HepG2 (cell line): ENCODE measurements around the gene TLCD1. TPM values are rescaled to one million over a fixed set of nuclear protein-coding genes. Genes with fewer than 3 reads are reported as not detected.

Experiments
- ATAC-seq: fragments of 200-7000 bp; cut with Tn5 transposase; 3 replicates; pipeline ENCODE4 v1.9.1; 2020; ENCODE audit warnings: mild to moderate bottlenecking, moderate library complexity
- BruUV-seq: library from RNA; stranded (reverse); fragments of 400-500 nt; replicated peaks from 2 replicates; lab custom pipeline; 2021; lab: Mats Ljungman, UMichigan
- CTCF ChIA-PET: fragments of 300-600 bp; formaldehyde crosslinking; extraction: SDS; loops from one replicate; lab custom pipeline; 2021; ENCODE audit warnings: low total read pairs, inconsistent platforms, low intra/inter-chr PET ratio; lab: Yijun Ruan, JAX
- POLR2A ChIA-PET: fragments of 350-600 bp; sonication (Branson Sonifier 250); formaldehyde crosslinking; loops from one replicate; lab custom pipeline; 2020; ENCODE audit warnings: antibody characterized with exemption, inconsistent platforms; lab: Yijun Ruan, JAX
- DNase-seq: peaks from one replicate; pipeline ENCODE4 v3.0.0-alpha.2; 2015; ENCODE audit warnings: low spot score
- FAIRE-seq: peaks from 3 replicates; lab custom pipeline; 2011; peaks lifted over from hg19 to GRCh38; lab: Jason Lieb, UNC
- H2AFZ ChIP-seq: one replicate; pipeline ENCODE4 v1.6.1; 2011; ENCODE audit warnings: low read length, inconsistent platforms
- H3K27ac ChIP-seq: fragments of 300-600 bp; 3 replicates; pipeline ENCODE4 v1.8.0; 2011; ENCODE audit warnings: mixed run types, mild to moderate bottlenecking, mixed read lengths, low read length, inconsistent platforms; ENCODE audit not compliant: insufficient read depth; ENCODE audit errors: extremely low read length
- H3K27me3 ChIP-seq, 2 experiments: fragments of 200-600 bp in 1 of 2; 2 replicates in 1 of 2; 3 replicates in 1 of 2; pipeline versions ENCODE4 v1.6.0 to v1.8.0; 2011; ENCODE audit warnings: low read length in 2 of 2, mild to moderate bottlenecking in 2 of 2, moderate library complexity in 2 of 2, inconsistent platforms in 1 of 2; ENCODE audit not compliant: insufficient read depth in 2 of 2, control insufficient read depth in 1 of 2
- H3K36me3 ChIP-seq, 2 experiments: fragments of 200-600 bp in 1 of 2; replicated peaks in 1 of 2; 2 replicates in 1 of 2; 3 replicates in 1 of 2; pipeline versions ENCODE4 v1.5.1 to v1.8.0; 2011; ENCODE audit warnings: low read length in 2 of 2, inconsistent platforms in 1 of 2; ENCODE audit not compliant: insufficient read depth in 2 of 2, control insufficient read depth in 1 of 2
- H3K4me1 ChIP-seq: 2 replicates; pipeline ENCODE4 v1.5.1; 2012; ENCODE audit warnings: low read length, inconsistent platforms; ENCODE audit not compliant: insufficient read depth
- H3K4me2 ChIP-seq: 2 replicates; pipeline ENCODE4 v1.6.0; 2011; ENCODE audit warnings: low read depth, low read length, inconsistent platforms
- H3K4me3 ChIP-seq, 3 experiments: fragments of 200-600 bp in 1 of 3; sonication (generic), shearing (Covaris generic) in 1 of 3; replicated peaks in 1 of 3; 2 replicates each; pipeline ENCODE4 v1.5.1; 2011 to 2016; ENCODE audit warnings: low read length in 3 of 3, inconsistent platforms in 2 of 3, low read depth in 2 of 3, mild to moderate bottlenecking in 2 of 3, control low read depth in 1 of 3, mixed read lengths in 1 of 3; ENCODE audit not compliant: insufficient read depth in 1 of 3
- H3K79me2 ChIP-seq: one replicate; pipeline ENCODE4 v1.6.1; 2011; ENCODE audit warnings: low read length, inconsistent platforms; ENCODE audit not compliant: insufficient read depth
- H3K9ac ChIP-seq: 2 replicates; pipeline ENCODE4 v1.6.0; 2011; ENCODE audit warnings: mild to moderate bottlenecking, low read depth, low read length, inconsistent platforms; ENCODE audit not compliant: insufficient read depth
- H3K9me3 ChIP-seq: 2 replicates; pipeline ENCODE4 v1.5.1; 2012; ENCODE audit warnings: mild to moderate bottlenecking, low read length
- H4K20me1 ChIP-seq: 2 replicates; pipeline ENCODE4 v1.6.0; 2011; ENCODE audit warnings: inconsistent platforms, mild to moderate bottlenecking, low read length, moderate library complexity; ENCODE audit not compliant: insufficient read depth
- BRD4 ChIP-seq: sonication (generic); formaldehyde crosslinking; IDR thresholded peaks from 2 replicates; pipeline ENCODE4 v1.4.0; 2020; ENCODE audit warnings: missing genetic modification reagents
- CCAR2 ChIP-seq: fragments of 200-400 bp; formaldehyde crosslinking; optimal IDR thresholded peaks from 2 replicates; pipeline ENCODE3; 2018; ENCODE audit warnings: low read depth, mild to moderate bottlenecking, low read length, moderate library complexity
- HNF4G ChIP-seq, 2 experiments: sonication (generic) in 1 of 2; formaldehyde crosslinking in 1 of 2; IDR thresholded peaks; 2 replicates each; pipeline versions ENCODE4 v1.4.0 to v1.6.1; 2011 to 2020; ENCODE audit warnings: borderline replicate concordance in 2 of 2, low read depth in 2 of 2, mild to moderate bottlenecking in 2 of 2, low read length in 1 of 2, missing genetic modification reagents in 1 of 2, moderate library complexity in 1 of 2
- SALL2 ChIP-seq: sonication (generic); formaldehyde crosslinking; IDR thresholded peaks from 2 replicates; pipeline ENCODE4 v1.8.1; 2023; ENCODE audit warnings: mild to moderate bottlenecking, missing genetic modification reagents, inconsistent platforms
- SATB2 ChIP-seq: sonication (generic); formaldehyde crosslinking; IDR thresholded peaks from 2 replicates; pipeline ENCODE4 v1.5.0; 2020; ENCODE audit warnings: missing genetic modification reagents
- TEAD3 ChIP-seq: optimal IDR thresholded peaks from 2 replicates; pipeline ENCODE3; 2016; ENCODE audit warnings: borderline replicate concordance
- ZNF138 ChIP-seq: sonication (generic); formaldehyde crosslinking; IDR thresholded peaks from 2 replicates; pipeline ENCODE4 v1.5.0; 2020; ENCODE audit warnings: mild to moderate bottlenecking, low read depth, missing genetic modification reagents
- ZNF232 ChIP-seq: sonication (generic); formaldehyde crosslinking; IDR thresholded peaks from 2 replicates; pipeline ENCODE4 v1.4.0; 2020; ENCODE audit warnings: missing genetic modification reagents, borderline replicate concordance
- ZNF567 ChIP-seq: sonication (generic); formaldehyde crosslinking; IDR thresholded peaks from 2 replicates; pipeline ENCODE4 v1.8.1; 2023; ENCODE audit warnings: mild to moderate bottlenecking, missing genetic modification reagents, borderline replicate concordance
- WGBS: methylation state at CpG from one replicate; pipeline ENCODE4 v1.1.6; 2017; ENCODE audit warnings: low lambda C conversion rate; 5-methylcytosine and 5-hydroxymethylcytosine counted together
- in situ Hi-C: cut with HindIII; loops from 2 replicates; pipeline ENCODE4 v1.10.0; 2017; ENCODE audit warnings: low pct_unique_long_range_greater_than_20kb; ENCODE audit not compliant: extremely low pct_ligation_motif_present
- intact Hi-C: fragments of 100-400 bp; cut with micrococcal nuclease; formaldehyde crosslinking; loops from one replicate; pipeline ENCODE4 v1.10.0; 2022; ENCODE audit not compliant: unreplicated experiment
- polyA plus RNA-seq, 8 experiments: library from polyadenylated mRNA; depleted of rRNA in 3 of 8; stranded (reverse) in 7 of 8; unstranded in 1 of 8; fragments of >200 nt; fragmentation: Illumina TruSeq in 4 of 8; extraction: Trizol in 4 of 8; gene quantifications; 2 replicates each; pipeline versions ENCODE4 v1.2.1 to v1.2.3, GENCODE V29; 2011 to 2016; ENCODE audit warnings: low read depth in 4 of 8, missing spikeins in 1 of 8, mixed read lengths in 1 of 8; ENCODE audit not compliant: insufficient read depth in 1 of 8
- total RNA-seq, 5 experiments: library from RNA; depleted of rRNA; stranded (reverse); fragments of >200 nt; fragmentation: Illumina TruSeq; extraction: Trizol; gene quantifications; 2 replicates each; pipeline ENCODE4 v1.2.3, GENCODE V29; 2016; ENCODE audit warnings: low read depth in 1 of 5
- TF ChIP-seq, protein P1 (sequence below): sonication (generic); formaldehyde crosslinking; IDR thresholded peaks from 2 replicates; pipeline ENCODE4 v1.4.0; 2020; ENCODE audit warnings: mild to moderate bottlenecking, low read depth, missing genetic modification reagents
- TF ChIP-seq, protein P2 (sequence below): sonication (generic); formaldehyde crosslinking; IDR thresholded peaks from 2 replicates; pipeline ENCODE4 v1.5.0; 2020; ENCODE audit warnings: mild to moderate bottlenecking, missing genetic modification reagents, borderline replicate concordance
- TF ChIP-seq, protein P3 (sequence below): sonication (generic); formaldehyde crosslinking; IDR thresholded peaks from 2 replicates; pipeline ENCODE4 v1.4.0; 2020; ENCODE audit warnings: mild to moderate bottlenecking, missing genetic modification reagents, borderline replicate concordance

TLCD1 gene
- total and polyA plus RNA-seq, 2 of the 13 experiments (the other 11 are each of a cell fraction or from before 2014, with no cell fraction given): 14.9 to 19.6 TPM

DNA sequence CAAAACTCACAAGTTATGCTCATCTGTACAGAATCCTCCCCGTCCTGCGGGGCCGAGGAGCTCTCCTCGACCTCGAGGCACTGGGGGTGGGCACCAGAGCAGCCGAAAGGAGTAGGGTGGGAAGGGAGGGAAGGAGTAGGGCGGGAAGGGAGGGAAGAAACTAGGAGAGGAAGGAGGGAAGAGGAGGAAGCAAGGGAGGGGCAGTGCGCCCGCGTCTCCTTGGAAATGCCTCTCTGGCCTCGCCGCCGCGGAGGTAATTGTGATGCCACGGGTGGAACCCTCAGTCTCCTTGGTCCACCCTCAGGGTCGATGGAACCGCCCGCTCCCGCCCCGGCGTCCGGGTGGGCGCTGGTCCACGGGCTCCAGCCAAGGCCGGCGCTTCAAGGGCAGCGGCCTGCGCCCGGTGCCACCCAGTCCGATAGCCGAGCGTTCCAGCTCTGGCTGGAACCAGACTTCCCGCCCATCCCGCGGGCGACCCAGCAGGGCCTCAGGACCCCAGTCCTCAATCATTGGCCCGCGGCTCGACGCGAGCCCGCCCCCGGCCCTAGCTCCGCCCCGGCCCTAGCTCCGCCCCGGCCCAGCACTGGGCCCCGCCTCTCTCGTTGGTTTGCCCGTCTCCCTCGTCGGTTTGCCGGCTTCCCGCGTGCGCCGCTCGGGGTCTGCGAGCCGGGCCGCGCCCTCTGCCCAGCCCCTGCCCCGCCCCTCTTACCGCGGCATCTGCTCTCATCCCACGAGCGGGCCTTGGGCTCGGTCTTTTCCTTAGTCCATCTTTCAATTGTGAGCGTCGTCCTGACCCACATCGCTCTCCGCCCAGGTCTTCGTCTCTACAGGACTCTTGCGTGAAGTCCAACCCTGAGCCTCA, 14.9 kb downstream of the TLCD1 start:
- BruUV-seq: no TSS peak
- peak overlapping the region; percentile 99 for H3K27ac ChIP-seq
- DNase-seq: peak; percentile 86
- peak overlapping the region; percentile 99 for H3K4me2 ChIP-seq
- no peak overlapping the region for H2AFZ ChIP-seq
- intact Hi-C loops (no loop called here), in situ Hi-C loops (no loop called here)
- ChIA-PET CTCF (no interaction called here), POLR2A (interaction anchor here (0.6 to 10.8 kb wide), 18 partner anchors 10 to 198 kb away, joined by 3 to 220 read pairs (median 6); partner anchors contain the start of genes BLTP2, ERAL1, NEK8 and RPL23A)
- H3K36me3 ChIP-seq: no peaks in the 10 kb centered on the region
- no peaks in the 10 kb centered on the region for H3K9me3 ChIP-seq
- WGBS: 12% methylated on average over 35 of the region's 74 CpGs
- peak; percentile 54 for FAIRE-seq
- peaks cover 47% of the 10 kb centered on the region for H3K4me1 ChIP-seq
- H3K9ac ChIP-seq: peak overlapping the region; percentile 92
- no peaks in the 10 kb centered on the region for H3K79me2 ChIP-seq
- H4K20me1 ChIP-seq: no peaks in the 10 kb centered on the region
- H3K27me3 ChIP-seq: peaks cover 0 to 2% of the 10 kb centered on the region in 2 experiments; a peak in 2 of 5 replicates
- peak overlapping the region; percentile 65 to 76 (median 67) for H3K4me3 ChIP-seq
- ATAC-seq: peak; percentile 91
- TF ChIP-seq SALL2: 0 out of 2 replicates have a peak, but pooled peaks have one; percentile 43
- TF ChIP-seq, protein P1, sequence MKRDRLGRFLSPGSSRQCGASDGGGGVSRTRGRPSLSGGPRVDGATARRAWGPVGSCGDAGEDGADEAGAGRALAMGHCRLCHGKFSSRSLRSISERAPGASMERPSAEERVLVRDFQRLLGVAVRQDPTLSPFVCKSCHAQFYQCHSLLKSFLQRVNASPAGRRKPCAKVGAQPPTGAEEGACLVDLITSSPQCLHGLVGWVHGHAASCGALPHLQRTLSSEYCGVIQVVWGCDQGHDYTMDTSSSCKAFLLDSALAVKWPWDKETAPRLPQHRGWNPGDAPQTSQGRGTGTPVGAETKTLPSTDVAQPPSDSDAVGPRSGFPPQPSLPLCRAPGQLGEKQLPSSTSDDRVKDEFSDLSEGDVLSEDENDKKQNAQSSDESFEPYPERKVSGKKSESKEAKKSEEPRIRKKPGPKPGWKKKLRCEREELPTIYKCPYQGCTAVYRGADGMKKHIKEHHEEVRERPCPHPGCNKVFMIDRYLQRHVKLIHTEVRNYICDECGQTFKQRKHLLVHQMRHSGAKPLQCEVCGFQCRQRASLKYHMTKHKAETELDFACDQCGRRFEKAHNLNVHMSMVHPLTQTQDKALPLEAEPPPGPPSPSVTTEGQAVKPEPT (CRISPR knock-in tag): 0 out of 2 replicates have a peak, but pooled peaks have one; percentile 52
- no peak for TF ChIP-seq CCAR2
- TF ChIP-seq ZNF232: peak; percentile 57; the same call in 1 of the 2 replicates
- peak; percentile 65; the same call in 1 of the 2 replicates for TF ChIP-seq BRD4 (CRISPR knock-in tag)
- no peak for TF ChIP-seq ZNF567 (CRISPR knock-in tag)
- 0 out of 2 replicates have a peak, but pooled peaks have one; percentile 2 for TF ChIP-seq ZNF138 (CRISPR knock-in tag)
- peak; percentile 81 for TF ChIP-seq TEAD3
- TF ChIP-seq, protein P2, sequence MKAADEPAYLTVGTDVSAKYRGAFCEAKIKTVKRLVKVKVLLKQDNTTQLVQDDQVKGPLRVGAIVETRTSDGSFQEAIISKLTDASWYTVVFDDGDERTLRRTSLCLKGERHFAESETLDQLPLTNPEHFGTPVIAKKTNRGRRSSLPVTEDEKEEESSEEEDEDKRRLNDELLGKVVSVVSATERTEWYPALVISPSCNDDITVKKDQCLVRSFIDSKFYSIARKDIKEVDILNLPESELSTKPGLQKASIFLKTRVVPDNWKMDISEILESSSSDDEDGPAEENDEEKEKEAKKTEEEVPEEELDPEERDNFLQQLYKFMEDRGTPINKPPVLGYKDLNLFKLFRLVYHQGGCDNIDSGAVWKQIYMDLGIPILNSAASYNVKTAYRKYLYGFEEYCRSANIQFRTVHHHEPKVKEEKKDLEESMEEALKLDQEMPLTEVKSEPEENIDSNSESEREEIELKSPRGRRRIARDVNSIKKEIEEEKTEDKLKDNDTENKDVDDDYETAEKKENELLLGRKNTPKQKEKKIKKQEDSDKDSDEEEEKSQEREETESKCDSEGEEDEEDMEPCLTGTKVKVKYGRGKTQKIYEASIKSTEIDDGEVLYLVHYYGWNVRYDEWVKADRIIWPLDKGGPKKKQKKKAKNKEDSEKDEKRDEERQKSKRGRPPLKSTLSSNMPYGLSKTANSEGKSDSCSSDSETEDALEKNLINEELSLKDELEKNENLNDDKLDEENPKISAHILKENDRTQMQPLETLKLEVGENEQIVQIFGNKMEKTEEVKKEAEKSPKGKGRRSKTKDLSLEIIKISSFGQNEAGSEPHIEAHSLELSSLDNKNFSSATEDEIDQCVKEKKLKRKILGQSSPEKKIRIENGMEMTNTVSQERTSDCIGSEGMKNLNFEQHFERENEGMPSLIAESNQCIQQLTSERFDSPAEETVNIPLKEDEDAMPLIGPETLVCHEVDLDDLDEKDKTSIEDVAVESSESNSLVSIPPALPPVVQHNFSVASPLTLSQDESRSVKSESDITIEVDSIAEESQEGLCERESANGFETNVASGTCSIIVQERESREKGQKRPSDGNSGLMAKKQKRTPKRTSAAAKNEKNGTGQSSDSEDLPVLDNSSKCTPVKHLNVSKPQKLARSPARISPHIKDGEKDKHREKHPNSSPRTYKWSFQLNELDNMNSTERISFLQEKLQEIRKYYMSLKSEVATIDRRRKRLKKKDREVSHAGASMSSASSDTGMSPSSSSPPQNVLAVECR (CRISPR knock-in tag): peak; percentile 69; the same call in 1 of the 2 replicates
- peak; percentile 12; the same call in 1 of the 2 replicates for TF ChIP-seq HNF4G (IDR thresholded peaks at IDR 0.05; ENCODE audit: borderline replicate concordance, low read depth, low read length)
- TF ChIP-seq HNF4G (CRISPR knock-in tag; IDR thresholded peaks at IDR 0.05; ENCODE audit: borderline replicate concordance, low read depth): no peak
- TF ChIP-seq, protein P3, sequence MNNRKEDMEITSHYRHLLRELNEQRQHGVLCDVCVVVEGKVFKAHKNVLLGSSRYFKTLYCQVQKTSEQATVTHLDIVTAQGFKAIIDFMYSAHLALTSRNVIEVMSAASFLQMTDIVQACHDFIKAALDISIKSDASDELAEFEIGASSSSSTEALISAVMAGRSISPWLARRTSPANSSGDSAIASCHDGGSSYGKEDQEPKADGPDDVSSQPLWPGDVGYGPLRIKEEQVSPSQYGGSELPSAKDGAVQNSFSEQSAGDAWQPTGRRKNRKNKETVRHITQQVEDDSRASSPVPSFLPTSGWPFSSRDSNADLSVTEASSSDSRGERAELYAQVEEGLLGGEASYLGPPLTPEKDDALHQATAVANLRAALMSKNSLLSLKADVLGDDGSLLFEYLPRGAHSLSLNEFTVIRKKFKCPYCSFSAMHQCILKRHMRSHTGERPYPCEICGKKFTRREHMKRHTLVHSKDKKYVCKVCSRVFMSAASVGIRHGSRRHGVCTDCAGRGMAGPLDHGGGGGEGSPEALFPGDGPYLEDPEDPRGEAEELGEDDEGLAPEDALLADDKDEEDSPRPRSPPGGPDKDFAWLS (CRISPR knock-in tag): no peak
- TF ChIP-seq SATB2 (CRISPR knock-in tag): peak; percentile 54; the same call in 1 of the 2 replicates
